ENCODE results near the gene OTOGL.

DNA sequence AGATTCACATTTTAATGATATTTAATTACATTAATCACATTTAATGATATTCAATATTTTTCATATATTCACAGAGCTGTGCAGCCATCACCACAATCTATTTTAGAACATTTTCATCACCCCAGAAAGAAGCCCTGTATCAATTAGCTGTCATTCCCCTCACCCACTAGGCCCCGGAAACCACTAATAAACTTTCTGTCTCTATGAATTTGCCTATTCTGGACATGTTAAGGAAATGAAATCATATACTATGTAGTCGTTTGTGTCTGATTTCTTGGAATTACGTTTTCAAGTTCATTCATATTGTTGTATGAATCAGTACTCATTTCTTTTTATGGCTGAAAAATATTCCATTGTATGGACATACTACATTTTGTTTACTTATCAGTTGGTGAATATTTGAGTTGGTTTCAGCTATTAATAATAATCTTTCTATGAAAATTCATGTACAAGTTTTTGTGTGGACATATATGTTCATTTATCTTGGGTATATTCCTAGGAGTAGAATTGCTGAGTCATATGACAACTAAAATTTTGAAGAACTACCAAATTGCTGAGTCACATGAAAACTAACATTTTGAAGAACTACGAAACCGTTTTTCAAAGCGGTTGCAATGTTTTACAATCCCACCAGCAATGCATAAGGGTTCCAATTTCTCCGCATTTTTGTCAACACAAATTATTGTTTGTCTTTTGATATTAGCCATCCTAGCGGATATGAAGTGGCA is 11.7 kb upstream of the OTOGL start:
- TF ChIP-seq, protein P1, sequence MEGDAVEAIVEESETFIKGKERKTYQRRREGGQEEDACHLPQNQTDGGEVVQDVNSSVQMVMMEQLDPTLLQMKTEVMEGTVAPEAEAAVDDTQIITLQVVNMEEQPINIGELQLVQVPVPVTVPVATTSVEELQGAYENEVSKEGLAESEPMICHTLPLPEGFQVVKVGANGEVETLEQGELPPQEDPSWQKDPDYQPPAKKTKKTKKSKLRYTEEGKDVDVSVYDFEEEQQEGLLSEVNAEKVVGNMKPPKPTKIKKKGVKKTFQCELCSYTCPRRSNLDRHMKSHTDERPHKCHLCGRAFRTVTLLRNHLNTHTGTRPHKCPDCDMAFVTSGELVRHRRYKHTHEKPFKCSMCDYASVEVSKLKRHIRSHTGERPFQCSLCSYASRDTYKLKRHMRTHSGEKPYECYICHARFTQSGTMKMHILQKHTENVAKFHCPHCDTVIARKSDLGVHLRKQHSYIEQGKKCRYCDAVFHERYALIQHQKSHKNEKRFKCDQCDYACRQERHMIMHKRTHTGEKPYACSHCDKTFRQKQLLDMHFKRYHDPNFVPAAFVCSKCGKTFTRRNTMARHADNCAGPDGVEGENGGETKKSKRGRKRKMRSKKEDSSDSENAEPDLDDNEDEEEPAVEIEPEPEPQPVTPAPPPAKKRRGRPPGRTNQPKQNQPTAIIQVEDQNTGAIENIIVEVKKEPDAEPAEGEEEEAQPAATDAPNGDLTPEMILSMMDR (IDR thresholded peaks at IDR 0.05; ENCODE audit: low read depth, low read length), result no peak
- TF ChIP-seq, protein P2, sequence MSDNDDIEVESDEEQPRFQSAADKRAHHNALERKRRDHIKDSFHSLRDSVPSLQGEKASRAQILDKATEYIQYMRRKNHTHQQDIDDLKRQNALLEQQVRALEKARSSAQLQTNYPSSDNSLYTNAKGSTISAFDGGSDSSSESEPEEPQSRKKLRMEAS (IDR thresholded peaks at IDR 0.05; ENCODE audit: low read depth, low read length), result no peak
- no peak for TF ChIP-seq POLR2A (IDR thresholded peaks at IDR 0.05; ENCODE audit: extremely low read depth, insufficient read length)
